ENCODE data around the gene UCP3. TPM values are rescaled to one million over a fixed set of nuclear protein-coding genes. Genes with fewer than 3 reads are reported as not detected.

Gene UCP3
- total and polyA plus RNA-seq, 12 donors: 0.61 to 12.6 (median 1.6) TPM

- no peak overlapping the region for H3K4me3 ChIP-seq
- ATAC-seq: no peak
- H3K4me1 ChIP-seq: peaks cover 9 to 93% (median 33%) of the 10 kb centered on the region in 9 donors
- no peaks in the 10 kb centered on the region for H3K9me3 ChIP-seq
- TF ChIP-seq, protein P1, sequence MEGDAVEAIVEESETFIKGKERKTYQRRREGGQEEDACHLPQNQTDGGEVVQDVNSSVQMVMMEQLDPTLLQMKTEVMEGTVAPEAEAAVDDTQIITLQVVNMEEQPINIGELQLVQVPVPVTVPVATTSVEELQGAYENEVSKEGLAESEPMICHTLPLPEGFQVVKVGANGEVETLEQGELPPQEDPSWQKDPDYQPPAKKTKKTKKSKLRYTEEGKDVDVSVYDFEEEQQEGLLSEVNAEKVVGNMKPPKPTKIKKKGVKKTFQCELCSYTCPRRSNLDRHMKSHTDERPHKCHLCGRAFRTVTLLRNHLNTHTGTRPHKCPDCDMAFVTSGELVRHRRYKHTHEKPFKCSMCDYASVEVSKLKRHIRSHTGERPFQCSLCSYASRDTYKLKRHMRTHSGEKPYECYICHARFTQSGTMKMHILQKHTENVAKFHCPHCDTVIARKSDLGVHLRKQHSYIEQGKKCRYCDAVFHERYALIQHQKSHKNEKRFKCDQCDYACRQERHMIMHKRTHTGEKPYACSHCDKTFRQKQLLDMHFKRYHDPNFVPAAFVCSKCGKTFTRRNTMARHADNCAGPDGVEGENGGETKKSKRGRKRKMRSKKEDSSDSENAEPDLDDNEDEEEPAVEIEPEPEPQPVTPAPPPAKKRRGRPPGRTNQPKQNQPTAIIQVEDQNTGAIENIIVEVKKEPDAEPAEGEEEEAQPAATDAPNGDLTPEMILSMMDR (IDR thresholded peaks at IDR 0.05): no peak
- no peak for DNase-seq
- 97 to 99% methylated on average over 6 of the region's 6 CpGs for WGBS, 2 donors
- H3K27ac ChIP-seq: peak overlapping the region in 1 of 10 donors; percentile 92
- H3K27me3 ChIP-seq: no peaks in the 10 kb centered on the region
- intact Hi-C loops (cut with DNase I): loop anchor here in 2 of 10 donors (10.0 kb wide), 2 partner anchors 47 to 57 kb away; no protein-coding TSS in a partner anchor
- H3K36me3 ChIP-seq: peaks cover 0 to 34% (median 0%) of the 10 kb centered on the region in 9 donors
Observed at GRCh38 chr11:74021998-74022397, 13.1 kb upstream of the UCP3 start.

- Histone ChIP-seq H3K36me3 (peaks cover 0 to 34% (median 0%) of the 10 kb centered on the region in 9 donors), H3K27ac (peak overlapping the region in 5 of 10 donors; percentile 85 to 92 (median 89)), H3K9me3 (no peaks in the 10 kb centered on the region), H3K4me1 (peaks cover 9 to 80% (median 33%) of the 10 kb centered on the region in 9 donors), H3K27me3 (no peaks in the 10 kb centered on the region), H3K4me3 (no peak overlapping the region)
- TF ChIP-seq, protein P1 (IDR thresholded peaks at IDR 0.05): no peak
- no peak for ATAC-seq
- no peak for DNase-seq
- 74 to 85% methylated on average over 4 of the region's 4 CpGs for WGBS, 2 donors
- intact Hi-C loops (cut with DNase I): loop anchor here in 2 of 10 donors (10.0 kb wide), 2 partner anchors 46 to 56 kb away; no protein-coding TSS in a partner anchor
Observed at GRCh38 chr11:74020539-74020938, 11.7 kb upstream of the UCP3 start.

DNA sequence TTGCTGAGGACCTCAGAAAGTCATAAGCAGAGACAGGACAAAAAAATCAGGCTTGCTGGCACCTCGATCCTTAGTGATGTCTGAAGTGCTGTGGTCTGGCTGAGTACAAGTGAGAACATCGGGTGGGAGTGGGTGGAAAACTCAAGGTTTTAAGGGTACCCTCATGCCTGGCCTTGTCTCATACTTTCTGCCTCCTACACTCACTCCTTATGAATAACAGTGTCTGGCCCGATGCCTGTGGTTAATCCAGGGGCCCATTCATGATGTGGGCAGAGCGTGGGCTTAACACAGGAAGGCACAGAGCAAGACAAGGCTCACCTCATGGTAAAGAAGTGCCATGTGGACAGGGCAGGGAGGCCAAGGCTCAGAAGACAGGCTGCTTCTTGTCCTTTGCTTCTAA, 11.0 kb upstream of the UCP3 start:
- TF ChIP-seq, protein P1 (IDR thresholded peaks at IDR 0.05): no peak
- ATAC-seq (no peak), DNase-seq (no peak)
- WGBS, 2 donors: 88 to 90% methylated on average over 4 of the region's 4 CpGs
- H3K4me1 ChIP-seq: peaks cover 9 to 80% (median 31%) of the 10 kb centered on the region in 9 donors
- H3K27me3 ChIP-seq: no peaks in the 10 kb centered on the region
- no peak overlapping the region for H3K4me3 ChIP-seq
- intact Hi-C loops (cut with DNase I): loop anchor here in 4 of 10 donors (2.0 to 10.0 kb wide), 4 partner anchors 37 to 55 kb away; partner anchors contain the start of gene UCP2 (in 3 of the 4)
- H3K36me3 ChIP-seq: peaks cover 0 to 31% (median 0%) of the 10 kb centered on the region in 9 donors
- H3K9me3 ChIP-seq: no peaks in the 10 kb centered on the region
- peak overlapping the region in 9 of 10 donors; percentile 80 to 93 (median 89) for H3K27ac ChIP-seq

GRCh38 chr11:74019104-74019738, 10.3 kb upstream of the UCP3 start:
- WGBS, 2 donors: 48 to 54% methylated on average over 4 of the region's 4 CpGs
- Histone ChIP-seq H3K27me3 (no peaks in the 10 kb centered on the region), H3K4me3 (no peak overlapping the region), H3K27ac (peak overlapping the region; percentile 51 to 93 (median 89)), H3K4me1 (peaks cover 9 to 77% (median 25%) of the 10 kb centered on the region in 9 donors), H3K36me3 (peaks cover 0 to 27% (median 0%) of the 10 kb centered on the region in 9 donors), H3K9me3 (no peaks in the 10 kb centered on the region)
- ATAC-seq (peak in 5 of 8 donors; percentile 4 to 16 (median 10)), DNase-seq (peak in 1 of 2 donors; percentile 18)
- intact Hi-C loops (cut with DNase I): loop anchor here in 3 of 10 donors (2.0 to 5.0 kb wide), 2 partner anchors 36 to 37 kb away; partner anchors contain the start of gene UCP2 (in 3 of the 3)
- TF ChIP-seq, protein P1 (IDR thresholded peaks at IDR 0.05): no peak

All from heart right ventricle (tissue), 16 donors.